GM20431 (cell line): ENCODE measurements around the gene RABGGTA.

Experiments
- in situ Hi-C: fragments of 300-500 bp; cut with MseI, MboI; formaldehyde crosslinking; loops from one replicate; pipeline ENCODE4 v1.15.0; 2020; ENCODE audit warnings: low sequenced_read_pairs; ENCODE audit not compliant: unreplicated experiment

The RABGGTA gene

GRCh38 chr14:24307156-24307574 is 35.8 kb upstream of the RABGGTA start:
- in situ Hi-C loops, result no loop called here

GRCh38 chr14:24304019-24304387 is 32.6 kb upstream of the RABGGTA start:
- in situ Hi-C loops, result no loop called here

- in situ Hi-C loops, result no loop called here
Measured at GRCh38 chr14:24300326-24300980, 29.1 kb upstream of the RABGGTA start.

- in situ Hi-C loops, result no loop called here
Measured at GRCh38 chr14:24299255-24300191, 28.1 kb upstream of the RABGGTA start, which contains the start of the genes DHRS1 and NOP9. DHRS1 (minus strand) TSS chr14:24299780; CDS start chr14:24299106, 674 bp downstream. NOP9 (plus strand) TSS chr14:24299850; CDS start chr14:24299955, 105 bp downstream.

- in situ Hi-C loops, result no loop called here
Measured at GRCh38 chr14:24298892-24299254, 27.5 kb upstream of the RABGGTA start.

- in situ Hi-C loops, result no loop called here
Measured at GRCh38 chr14:24297190-24297964, 26.0 kb upstream of the RABGGTA start.

GRCh38 chr14:24296341-24297157 is 25.2 kb upstream of the RABGGTA start:
- in situ Hi-C loops, result no loop called here

- in situ Hi-C loops, result no loop called here
Measured at GRCh38 chr14:24293525-24293924, 22.1 kb upstream of the RABGGTA start.

- in situ Hi-C loops, result no loop called here
Measured at GRCh38 chr14:24292118-24292807, 20.9 kb upstream of the RABGGTA start.

- in situ Hi-C loops, result no loop called here
Measured at GRCh38 chr14:24291446-24292117, 20.2 kb upstream of the RABGGTA start.

- in situ Hi-C loops, result no loop called here
Measured at GRCh38 chr14:24290746-24291145, 19.3 kb upstream of the RABGGTA start.

GRCh38 chr14:24289649-24290280 is 18.4 kb upstream of the RABGGTA start:
- in situ Hi-C loops, result no loop called here

GRCh38 chr14:24286996-24287395 is 15.6 kb upstream of the RABGGTA start:
- in situ Hi-C loops, result no loop called here

- in situ Hi-C loops, result no loop called here
Measured at GRCh38 chr14:24285351-24285750, 14.0 kb upstream of the RABGGTA start.

GRCh38 chr14:24284501-24285035 is 13.2 kb upstream of the RABGGTA start:
- in situ Hi-C loops, result no loop called here

GRCh38 chr14:24283796-24284460 is 12.5 kb upstream of the RABGGTA start:
- in situ Hi-C loops, result no loop called here

- in situ Hi-C loops, result no loop called here
Measured at GRCh38 chr14:24282736-24283135, 11.3 kb upstream of the RABGGTA start.
